Activated T-cell treated with anti-CD3 and anti-CD28 coated beads, Interleukin-2, amount 50 U/mL, for 48 hours (primary cell): ENCODE measurements around the gene MCM8.

Experiments used
- DNase-seq, 2 experiments: peaks; one replicate each; pipeline ENCODE4 v3.0.0-alpha.2; 2020

The MCM8 gene

DNA sequence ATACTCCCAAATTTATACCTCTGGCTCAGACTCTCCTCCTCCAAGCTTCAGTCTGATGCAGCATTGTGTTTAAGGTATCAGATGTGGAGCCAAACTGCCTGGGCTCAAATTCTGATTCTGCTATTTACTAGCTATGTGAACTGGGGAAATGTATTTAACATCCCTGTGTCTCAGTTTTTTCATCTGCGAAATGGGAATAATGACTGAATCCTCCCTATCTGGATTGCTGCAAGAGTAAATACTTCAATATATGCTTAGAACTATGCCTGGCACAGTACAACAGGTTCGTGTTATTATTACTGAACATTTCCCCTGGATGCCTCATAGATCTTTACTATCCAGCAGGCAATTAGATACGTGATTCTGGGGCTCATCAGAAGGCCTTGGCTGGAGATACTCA lies 97.9 kb downstream of the MCM8 start:
- no peak for DNase-seq
